Femur (tissue), 1 donor: ENCODE measurements around the gene PCOLCE2.
"Not testable (repeated sequence)": the region's sequence is repeated elsewhere in the genome, so short reads cannot be mapped to it uniquely, and the experiment has no call there.

Source experiments
- DNase-seq: peaks from one replicate; pipeline ENCODE4 v3.0.0-alpha.2; 2017

The PCOLCE2 gene

DNA sequence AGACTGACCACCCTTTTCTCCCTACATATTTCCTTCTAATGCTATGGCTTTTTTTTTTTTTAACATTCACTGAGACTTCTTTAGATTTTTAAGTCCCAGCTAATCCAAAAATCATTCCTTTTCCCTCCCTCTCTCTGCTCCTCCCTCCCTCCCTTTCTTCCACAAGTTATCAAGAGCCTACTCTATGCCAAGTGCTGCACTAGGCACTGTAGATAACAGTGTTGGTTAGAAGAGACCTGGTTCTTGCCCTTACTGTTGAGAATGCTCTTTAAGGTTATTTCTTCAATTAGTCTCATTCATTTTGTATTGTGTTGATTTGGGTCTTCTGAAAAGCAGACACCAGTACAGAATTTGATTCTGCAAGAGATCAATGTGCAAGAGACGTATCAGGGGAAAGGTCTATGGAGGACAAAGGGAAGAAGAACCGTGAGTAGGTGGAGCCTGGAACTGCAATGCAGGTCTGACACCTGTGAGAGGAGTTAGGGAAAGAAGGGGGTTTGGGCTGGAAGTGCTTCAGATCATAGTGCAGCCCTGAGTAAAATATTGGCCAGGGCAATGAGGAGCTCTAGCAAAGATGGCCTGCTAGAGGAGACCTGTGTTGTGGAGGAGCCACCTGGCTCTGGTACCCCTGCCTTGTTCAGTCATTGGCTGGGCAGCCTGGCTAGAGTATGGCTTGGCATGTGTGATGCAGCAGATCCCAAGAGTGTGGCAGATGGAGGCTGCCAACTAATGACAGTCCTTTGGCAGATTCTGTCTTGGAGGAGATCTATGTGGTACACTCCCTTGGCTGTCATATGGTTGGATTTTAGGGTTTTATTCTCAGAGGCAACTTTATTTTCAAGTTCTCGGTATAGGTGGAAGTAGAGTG lies 9.7 kb upstream of the PCOLCE2 start:
- no peak for DNase-seq

DNA sequence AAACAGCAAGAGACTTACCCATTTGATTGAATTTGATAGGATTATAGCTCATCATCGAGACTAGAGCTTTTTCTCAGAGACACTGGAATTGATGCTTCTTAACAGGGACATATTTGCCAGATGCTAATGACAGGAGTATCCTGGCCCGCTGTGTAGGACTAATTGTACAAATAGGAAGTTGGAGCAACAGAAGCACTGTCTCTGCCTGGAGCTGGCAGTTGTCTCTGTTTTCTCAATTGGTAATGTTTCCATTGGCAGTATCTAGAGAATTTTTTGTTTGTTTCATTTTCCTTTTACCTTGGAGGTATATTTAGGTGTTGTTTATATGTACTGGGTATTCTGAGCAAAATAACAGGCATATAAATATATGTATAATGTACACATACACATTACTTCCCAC lies 8.9 kb upstream of the PCOLCE2 start:
- DNase-seq = no peak

DNA sequence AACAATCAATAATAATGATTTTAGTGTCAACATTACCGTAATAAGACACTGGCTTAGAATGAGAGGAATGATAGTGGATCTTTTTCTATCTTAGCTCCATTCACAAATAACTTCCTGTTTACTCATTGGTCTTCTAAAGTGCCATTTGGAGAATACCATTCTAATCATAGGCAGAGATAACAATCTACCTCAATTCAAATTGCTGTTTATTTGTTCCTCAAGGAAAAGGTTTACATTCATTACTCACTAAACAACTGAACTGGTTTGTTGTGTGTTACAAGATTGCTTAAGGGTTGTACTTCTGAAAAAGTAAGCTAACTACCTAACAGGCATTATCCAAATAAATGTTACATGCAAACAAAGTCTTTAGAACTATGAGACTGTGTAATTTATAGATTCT lies 8.1 kb upstream of the PCOLCE2 start:
- no peak for DNase-seq

DNA sequence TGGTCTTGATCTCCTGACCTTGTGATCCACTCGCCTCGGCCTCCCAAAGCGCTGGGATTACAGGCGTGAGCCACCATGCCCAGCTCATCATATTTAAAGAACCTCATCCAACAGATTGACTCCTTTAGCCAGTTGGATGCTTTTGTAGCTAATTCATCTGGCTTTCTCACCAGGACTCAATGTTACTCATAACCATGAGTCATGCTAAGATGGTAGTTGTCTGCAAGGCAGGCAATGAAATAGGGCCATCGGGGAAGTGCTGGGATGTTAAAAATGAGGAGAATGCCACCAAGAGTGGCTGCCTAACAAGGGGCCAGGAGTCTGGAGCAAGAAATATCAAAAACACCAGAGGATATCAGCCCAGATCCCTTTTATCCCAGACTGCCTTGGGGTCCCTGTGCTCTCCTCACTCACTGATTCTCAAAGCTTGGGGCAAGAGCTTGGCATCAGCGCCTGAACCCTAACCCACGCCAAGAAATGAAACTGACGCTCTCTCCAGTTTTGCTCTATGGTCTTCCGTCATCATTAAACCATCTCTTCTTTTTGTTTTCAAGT lies 7.4 kb upstream of the PCOLCE2 start:
- DNase-seq = no peak

DNA sequence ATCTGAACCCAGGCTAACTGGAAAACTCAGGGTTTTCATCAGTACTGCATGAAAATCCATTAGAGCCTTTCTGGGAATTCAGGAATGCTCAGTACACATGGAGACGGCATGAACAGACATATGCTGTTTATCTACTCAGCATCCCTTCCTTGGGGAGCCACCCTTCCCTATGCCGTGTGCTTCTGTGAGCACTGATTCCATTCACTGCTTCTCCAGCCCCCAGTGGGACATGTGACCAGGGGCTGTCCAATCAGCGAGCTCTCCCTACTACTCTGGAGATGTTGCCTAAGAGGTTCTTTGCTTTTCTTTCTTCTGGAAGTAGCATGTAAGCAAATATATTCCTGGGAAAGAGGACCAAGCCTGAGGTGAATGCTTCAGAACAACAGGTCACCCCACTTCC lies 5.6 kb upstream of the PCOLCE2 start:
- no peak for DNase-seq

DNA sequence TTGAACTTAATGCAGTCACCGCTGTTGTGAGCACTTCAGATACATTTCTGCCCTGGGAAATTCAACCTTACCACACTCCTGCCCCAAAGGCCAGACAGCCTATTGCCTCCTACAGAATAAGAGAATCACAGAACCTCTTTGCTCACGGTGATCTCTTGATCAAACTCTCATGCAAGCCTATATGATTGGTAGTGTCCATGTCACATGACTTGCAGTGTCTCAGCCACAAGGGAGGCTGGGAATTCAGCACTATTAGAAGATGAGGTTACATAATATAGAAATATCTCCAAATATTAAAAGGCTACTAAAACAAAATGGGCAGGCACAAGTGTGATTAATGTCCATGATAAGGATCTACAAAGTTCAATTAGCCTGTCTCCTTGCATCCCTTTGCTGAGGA lies 3.8 kb upstream of the PCOLCE2 start:
- no peak for DNase-seq

DNA sequence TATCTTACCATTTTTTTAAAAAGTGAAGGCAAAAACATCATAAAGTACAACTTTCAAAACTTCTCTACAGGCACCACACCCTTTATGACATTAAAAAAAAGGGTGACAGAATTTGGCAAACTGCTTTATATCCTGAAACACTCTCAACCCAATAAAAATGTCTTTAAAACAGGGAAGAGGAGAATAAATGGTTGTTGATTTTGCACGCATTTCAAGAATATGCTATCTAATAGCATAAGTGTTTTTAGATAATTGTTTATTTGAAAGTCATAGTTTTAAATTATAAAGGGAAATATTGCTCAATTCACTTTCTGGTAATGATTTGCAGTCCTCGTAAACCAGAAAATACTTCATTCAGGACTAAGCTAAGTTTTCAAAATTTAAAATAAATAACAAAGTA lies 1.7 kb upstream of the PCOLCE2 start:
- DNase-seq = no peak

DNA sequence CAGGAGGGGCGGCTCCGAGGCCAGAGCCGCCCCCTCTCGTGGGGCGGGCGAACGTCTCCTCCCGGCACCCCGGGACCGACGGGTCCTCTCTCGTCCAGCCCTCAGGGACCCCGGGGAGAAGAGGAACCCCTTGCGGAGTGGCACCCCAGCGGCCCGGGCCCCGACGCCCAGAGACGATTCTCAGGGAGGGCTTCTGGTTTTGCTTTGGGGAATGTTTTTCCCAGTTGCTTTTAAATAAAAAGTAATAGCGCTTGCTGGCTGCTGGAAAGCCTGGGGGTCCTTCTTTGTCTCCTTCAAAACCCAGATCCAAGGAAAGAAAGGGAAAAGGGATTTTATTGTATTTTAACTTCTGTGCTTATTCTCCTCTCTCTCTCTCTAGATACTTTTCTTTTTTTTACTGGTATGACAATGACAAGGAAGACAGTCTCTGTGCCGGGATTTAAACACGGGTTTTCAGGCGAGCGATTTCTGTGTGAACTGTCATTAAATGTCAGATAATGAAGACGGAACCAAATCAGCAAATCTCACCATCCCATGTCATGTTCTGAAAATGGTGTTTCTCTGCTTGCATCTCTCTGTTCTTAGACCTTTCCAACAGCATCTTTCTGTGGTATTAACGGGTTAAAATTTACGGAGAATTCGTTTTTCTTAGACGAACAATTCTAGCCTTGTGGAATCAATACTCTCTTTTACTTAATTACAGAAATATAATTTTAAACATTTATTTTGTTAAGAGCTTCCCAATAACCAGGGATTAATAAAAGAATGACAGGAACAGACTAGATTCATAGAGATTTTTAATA lies 530 bp upstream of the PCOLCE2 start:
- no peak for DNase-seq

DNA sequence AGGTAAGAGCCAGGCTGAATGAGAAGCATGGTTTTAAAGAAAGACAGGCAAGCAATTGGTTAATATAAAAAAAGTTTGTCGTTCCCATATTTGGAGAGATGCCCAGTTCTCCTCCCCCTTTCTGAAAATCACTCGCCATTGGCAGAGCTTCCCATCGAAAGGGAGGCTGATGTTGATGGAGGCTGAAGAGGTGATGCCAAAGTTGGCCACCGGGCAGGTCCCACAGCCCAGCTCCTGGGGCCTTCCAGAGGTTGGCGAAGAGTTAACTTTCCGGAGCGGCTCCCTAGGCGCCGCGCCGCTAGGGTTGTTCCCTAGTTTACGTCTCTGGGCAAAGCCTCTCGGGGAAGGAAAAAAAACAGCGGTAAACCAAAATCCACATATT lies 793 bp downstream of the PCOLCE2 start:
- DNase-seq = no peak

DNA sequence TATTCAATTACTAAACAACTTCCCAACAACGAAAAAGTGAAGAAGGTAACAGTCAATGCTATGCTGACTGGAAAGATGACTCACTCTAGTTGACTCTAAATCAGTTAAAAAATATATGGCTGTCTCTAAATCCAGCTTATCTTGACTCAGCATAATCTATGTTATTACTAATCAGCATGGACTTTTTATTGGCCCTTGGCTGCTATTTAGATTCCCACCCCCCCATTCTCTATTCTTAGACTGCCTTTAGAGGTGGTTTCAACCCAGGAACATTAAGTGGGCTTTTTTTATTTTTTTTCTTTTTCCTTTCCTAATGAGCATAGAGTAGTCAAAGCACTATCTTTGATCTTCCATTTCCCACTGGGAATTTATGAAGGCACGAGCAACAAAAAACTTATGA lies 1.9 kb downstream of the PCOLCE2 start:
- no peak for DNase-seq

DNA sequence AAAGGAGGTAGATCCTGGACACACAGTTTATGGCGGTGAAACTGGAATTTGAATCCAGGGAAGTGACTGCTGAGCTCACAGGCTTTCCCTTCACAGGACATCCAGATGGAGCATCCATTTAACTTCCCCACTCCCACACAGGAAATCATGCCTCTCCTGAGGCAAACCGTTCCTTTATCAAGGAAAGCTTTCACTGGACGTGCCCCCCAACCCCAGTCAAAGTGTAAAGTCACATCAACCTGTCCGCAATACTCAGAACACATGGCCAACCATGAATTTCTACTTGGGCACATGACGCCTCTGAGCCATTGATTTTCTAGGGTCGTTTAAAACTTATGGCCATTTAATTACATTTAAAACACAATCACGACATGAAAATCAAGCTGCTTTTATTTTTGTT lies 2.9 kb downstream of the PCOLCE2 start:
- no peak for DNase-seq

DNA sequence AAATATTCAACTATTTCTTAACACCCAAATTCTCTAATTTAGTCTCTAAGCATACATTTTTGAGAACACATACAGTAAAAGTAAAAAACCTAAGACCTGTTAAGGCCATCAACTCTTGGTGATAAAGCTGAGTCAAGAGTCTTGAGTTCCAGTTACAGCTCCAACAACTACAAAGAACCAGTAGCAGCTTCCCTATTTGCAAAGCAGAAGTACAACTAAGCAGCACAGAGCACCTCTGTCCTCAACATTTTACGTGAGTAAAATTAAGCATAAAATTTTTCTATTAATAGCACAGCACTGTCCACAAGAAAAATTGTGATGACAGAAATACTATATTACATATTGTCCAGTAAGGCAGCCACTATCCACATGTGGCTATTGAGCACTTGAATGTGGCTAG lies 4.4 kb downstream of the PCOLCE2 start:
- DNase-seq = no peak

DNA sequence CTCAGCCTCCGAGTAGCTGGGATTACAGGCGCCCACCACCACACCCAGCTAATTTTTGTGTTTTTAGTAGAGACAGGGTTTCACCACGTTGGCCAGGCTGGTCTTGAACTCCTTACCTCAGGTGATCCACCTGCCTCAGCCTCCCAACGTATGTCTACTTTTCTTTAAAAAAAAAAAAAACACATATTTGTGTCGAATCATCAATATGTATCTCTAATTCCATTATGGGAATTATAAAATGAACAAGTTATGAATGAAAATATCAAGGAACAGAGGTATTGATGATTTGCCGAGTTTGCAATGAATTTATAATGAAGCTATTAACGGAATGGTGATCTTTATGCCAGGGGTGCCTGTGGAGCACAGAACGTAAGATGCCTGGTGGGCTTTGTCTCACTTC lies 5.3 kb downstream of the PCOLCE2 start:
- DNase-seq = not testable (repeated sequence)

DNA sequence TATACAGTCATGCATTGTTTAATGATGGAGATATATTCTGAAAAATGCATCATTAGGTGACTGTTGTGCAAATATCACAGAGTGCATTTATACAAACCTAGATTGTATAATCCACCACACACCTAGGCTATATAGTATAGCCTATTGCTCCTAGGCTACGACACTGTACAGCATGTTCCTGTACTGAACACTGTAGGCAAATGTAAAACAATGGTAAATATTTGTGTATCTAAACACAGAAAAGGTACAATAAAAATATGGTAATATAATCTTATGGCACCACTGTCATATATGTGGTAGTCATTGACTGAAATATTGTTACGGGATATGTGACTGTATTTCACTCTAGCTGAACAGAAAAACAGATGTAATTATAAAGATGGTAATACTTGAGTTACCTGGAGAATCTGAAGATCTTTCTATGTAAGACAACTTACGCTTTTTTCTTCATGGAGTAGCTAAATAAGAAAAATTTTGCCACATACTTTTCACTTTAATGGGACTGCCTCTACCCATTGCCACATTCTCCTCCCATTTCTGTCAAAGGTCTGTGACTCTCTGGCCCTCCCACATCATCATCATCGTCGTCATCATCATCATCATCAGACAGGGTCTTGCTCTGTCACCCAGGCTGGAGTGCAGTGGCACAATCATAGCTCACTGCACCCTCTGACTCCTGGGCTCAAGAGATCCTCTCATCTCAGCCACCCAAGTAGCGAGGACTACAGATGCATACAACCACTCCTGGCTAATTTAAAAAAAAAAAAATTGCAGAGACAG lies 7.2 kb downstream of the PCOLCE2 start:
- DNase-seq = no peak

DNA sequence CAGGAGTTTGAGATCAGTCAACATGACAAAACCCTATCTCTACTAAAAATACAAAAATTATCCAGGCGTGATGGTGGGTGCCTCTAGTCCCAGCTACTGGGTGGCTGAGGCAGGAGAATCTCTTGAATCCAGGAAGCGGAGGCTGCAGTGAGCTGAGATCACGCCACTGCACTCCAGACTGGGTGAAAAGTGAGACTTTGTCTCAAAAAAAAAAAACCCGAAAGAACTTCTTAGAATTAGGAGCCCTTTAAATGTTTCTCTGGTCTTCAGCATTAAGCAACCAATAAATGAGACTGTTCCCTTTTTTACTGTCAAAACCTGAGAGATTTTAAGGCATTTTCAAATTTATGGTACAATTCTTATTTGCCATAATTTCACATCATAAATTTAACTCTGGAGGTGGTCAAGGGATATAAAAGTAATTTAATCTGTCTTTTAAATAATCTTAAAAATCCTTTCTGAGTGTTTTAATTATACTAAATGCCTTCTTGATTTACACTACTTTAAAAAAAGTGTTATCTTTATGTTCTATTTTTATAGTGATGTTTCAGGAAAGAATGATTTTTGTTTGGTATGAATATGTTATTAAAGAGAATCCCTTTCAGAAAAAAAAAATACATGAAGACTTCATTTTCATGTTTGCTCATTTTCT lies 10.1 kb downstream of the PCOLCE2 start:
- no peak for DNase-seq

DNA sequence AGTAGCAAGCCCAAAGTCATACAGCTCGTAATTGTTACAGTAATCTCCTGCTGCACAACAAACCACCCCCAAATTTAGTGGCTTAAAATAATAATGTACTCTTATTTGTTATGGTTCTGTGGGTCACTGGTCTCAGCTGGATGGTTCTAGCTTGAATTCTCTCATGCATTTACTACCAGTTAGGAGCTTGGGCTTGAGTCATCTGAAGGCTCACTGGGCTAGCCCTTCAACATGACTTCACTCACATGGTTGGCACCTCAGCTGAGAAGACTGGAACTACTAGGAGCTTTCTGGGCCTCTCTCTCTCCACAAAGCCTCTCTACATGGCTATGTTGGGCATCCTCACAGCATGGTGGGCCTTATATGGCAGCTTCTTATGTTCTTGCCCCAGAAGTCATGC lies 12.5 kb downstream of the PCOLCE2 start:
- DNase-seq = no peak

DNA sequence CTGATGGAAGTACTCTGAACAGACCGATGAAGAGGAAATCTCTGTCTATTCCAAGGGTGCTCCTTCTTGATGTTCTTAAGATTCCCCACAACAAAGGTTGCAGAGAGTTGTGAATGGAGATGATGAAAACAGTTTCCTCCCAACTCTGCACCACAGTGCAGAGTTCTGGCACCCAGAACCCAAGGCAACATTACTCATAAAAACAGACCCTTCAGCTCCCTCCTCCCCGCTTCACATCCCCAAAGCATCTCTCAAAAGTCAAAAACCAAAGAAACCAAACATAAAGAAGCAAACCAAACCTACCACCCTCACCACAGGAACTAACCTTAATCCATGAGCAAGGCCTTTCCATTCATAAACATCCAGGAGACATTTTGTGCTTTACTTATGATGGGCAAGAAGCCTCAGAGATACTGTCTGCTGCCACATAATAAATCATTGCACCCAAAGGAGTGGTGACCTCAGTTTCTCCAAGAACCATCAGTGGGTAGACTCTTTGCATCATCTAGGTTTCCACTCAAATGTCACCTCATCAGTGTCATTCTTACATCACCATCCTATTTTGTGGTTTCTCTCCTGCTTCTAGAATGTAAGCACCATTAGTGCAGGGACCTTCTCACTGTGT lies 13.2 kb downstream of the PCOLCE2 start:
- no peak for DNase-seq

DNA sequence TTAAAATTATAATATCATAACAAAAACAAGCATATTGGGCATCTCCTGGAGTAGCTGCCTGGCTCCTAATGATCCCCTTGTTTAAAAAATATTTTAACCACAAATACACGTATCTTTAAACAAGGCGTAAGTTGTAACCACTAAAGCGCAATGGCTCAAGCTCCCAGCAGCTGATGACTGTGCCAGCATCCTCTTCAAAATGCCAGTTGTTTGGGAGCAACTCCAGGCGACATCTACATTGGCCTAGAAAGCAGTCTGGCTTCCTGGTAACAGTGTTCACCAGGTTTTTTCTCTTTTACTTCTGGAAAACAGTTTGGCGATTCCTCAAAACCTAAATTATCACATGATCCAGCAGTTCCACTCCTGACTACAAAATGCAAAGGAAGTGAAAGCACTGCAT lies 13.8 kb downstream of the PCOLCE2 start:
- DNase-seq = no peak

DNA sequence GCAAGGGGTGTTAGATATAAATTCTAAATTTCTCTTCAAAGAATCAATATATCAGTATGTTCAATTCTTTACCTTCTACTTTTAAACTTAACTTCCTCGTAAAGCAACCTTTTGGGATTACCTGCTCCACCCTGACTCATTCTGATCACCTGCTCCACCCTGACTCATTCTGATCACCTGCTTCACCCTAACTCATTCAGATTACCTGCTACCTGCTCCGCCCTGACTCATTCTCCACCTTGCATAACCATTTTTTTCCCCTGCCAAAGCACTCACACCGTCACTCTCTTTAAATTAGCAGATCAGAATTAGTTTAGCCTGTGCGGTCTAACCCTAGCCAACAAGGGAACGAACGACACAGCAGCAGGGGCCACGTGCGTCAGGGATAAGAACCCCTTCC lies 20.5 kb downstream of the PCOLCE2 start:
- not testable (repeated sequence) for DNase-seq

DNA sequence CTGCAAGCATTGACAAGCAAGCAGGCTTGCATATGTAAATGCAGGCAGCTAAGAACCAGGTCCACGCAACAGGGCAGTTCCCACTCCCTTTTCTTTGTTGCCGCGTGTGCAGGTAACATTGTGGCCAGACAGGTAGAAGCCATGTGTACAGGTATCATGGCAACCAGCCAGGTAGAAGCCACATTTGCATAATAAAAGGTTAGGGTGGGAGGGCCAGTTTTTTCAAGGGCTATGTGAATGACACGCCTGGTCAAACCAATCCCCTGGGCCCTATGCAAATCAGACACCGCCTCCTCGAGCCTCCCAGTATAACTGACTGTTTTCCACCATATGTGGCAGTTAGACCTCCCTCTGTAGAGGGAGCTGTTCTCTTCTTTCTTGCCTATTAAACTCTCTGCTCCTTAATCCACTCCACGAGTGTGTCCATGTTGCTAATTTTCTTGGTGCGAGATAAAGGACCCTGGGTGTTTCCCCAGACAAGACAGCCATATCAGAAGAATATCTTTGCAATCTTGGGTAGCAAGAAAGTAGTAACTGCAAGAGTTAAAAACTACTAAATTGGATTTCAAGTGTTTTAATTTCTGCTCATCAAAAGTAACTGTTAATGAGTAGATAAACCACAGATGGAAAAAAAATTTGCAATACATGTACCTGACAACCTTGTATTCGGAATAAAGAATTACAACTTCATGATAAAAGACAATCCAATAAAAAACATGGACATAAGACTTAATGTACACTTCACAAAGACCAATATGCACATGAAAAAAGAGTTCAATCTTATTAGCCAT lies 21.8 kb downstream of the PCOLCE2 start:
- no peak for DNase-seq
